Measurements from ENCODE around the gene BRAT1. TPM values are rescaled to one million over a fixed set of nuclear protein-coding genes. Genes with fewer than 3 reads are reported as not detected.
A peak's percentile ranks its signal among the peaks of the same experiment; 100 is the strongest.

The BRAT1 gene
- total RNA-seq, 1 experiment from 2014 or later: 50.0 TPM

DNA sequence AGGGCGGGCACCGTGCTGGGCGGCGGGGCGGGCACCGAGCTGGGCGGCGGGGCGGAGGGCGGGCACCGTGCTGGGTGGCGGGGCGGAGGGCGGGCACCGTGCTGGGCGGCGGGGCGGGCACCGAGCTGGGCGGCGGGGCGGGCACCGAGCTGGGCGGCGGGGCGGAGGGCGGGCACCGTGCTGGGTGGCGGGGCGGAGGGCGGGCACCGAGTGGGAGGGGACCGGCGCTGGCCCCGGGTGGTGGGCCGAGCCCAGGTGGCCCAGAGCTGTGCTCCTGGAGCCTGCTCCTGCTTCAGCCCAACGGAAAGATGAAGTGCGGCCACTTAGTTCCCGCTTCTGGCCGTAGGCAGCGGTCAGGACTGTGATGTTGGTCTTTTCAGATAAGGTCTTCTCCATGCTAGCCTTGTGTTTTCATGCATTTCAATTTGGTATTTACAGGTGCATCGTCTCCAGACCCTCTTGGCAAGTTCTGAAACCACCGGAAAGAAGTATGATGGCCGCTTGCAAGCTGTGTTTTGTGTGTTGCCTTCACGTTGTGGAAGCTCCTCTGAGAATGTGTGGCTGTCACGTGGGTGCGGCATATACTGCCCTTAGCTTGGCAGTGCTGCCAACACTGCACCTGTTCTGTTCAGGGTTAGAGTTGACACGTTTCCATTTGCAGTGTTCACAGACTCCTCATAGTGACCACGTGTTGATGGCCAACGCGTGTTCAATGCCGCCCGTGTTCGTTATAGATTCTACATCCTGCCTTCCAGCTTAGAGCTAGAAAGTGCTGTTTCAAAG is 28.7 kb upstream of the BRAT1 start (continued):
- TF ChIP-seq, protein P1, sequence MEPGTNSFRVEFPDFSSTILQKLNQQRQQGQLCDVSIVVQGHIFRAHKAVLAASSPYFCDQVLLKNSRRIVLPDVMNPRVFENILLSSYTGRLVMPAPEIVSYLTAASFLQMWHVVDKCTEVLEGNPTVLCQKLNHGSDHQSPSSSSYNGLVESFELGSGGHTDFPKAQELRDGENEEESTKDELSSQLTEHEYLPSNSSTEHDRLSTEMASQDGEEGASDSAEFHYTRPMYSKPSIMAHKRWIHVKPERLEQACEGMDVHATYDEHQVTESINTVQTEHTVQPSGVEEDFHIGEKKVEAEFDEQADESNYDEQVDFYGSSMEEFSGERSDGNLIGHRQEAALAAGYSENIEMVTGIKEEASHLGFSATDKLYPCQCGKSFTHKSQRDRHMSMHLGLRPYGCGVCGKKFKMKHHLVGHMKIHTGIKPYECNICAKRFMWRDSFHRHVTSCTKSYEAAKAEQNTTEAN (CRISPR knock-in tag; IDR thresholded peaks at IDR 0.05): no peak
- TF ChIP-seq NFATC4 (CRISPR knock-in tag; IDR thresholded peaks at IDR 0.05) (no peak), RELA (CRISPR knock-in tag; IDR thresholded peaks at IDR 0.05; ENCODE audit: borderline replicate concordance) (no peak), ETV6 (CRISPR knock-in tag; IDR thresholded peaks at IDR 0.05) (no peak), TP53 (CRISPR knock-in tag; IDR thresholded peaks at IDR 0.05) (no peak), CBFB (CRISPR knock-in tag; IDR thresholded peaks at IDR 0.05; ENCODE audit: low read depth) (no peak), ZNF219 (CRISPR knock-in tag; IDR thresholded peaks at IDR 0.05; ENCODE audit: borderline replicate concordance) (no peak), MXD4 (CRISPR knock-in tag; IDR thresholded peaks at IDR 0.05; ENCODE audit: borderline replicate concordance) (no peak), NR3C1 (CRISPR knock-in tag; conservative IDR thresholded peaks at IDR 0.05; ENCODE audit: low read depth) (no peak)
- TF ChIP-seq, protein P2, sequence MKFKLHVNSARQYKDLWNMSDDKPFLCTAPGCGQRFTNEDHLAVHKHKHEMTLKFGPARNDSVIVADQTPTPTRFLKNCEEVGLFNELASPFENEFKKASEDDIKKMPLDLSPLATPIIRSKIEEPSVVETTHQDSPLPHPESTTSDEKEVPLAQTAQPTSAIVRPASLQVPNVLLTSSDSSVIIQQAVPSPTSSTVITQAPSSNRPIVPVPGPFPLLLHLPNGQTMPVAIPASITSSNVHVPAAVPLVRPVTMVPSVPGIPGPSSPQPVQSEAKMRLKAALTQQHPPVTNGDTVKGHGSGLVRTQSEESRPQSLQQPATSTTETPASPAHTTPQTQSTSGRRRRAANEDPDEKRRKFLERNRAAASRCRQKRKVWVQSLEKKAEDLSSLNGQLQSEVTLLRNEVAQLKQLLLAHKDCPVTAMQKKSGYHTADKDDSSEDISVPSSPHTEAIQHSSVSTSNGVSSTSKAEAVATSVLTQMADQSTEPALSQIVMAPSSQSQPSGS (CRISPR knock-in tag; IDR thresholded peaks at IDR 0.05; ENCODE audit: borderline replicate concordance, low read depth): no peak
- TF ChIP-seq, protein P3, sequence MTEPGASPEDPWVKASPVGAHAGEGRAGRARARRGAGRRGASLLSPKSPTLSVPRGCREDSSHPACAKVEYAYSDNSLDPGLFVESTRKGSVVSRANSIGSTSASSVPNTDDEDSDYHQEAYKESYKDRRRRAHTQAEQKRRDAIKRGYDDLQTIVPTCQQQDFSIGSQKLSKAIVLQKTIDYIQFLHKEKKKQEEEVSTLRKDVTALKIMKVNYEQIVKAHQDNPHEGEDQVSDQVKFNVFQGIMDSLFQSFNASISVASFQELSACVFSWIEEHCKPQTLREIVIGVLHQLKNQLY (CRISPR knock-in tag; IDR thresholded peaks at IDR 0.05): no peak
- TF ChIP-seq, protein P4, sequence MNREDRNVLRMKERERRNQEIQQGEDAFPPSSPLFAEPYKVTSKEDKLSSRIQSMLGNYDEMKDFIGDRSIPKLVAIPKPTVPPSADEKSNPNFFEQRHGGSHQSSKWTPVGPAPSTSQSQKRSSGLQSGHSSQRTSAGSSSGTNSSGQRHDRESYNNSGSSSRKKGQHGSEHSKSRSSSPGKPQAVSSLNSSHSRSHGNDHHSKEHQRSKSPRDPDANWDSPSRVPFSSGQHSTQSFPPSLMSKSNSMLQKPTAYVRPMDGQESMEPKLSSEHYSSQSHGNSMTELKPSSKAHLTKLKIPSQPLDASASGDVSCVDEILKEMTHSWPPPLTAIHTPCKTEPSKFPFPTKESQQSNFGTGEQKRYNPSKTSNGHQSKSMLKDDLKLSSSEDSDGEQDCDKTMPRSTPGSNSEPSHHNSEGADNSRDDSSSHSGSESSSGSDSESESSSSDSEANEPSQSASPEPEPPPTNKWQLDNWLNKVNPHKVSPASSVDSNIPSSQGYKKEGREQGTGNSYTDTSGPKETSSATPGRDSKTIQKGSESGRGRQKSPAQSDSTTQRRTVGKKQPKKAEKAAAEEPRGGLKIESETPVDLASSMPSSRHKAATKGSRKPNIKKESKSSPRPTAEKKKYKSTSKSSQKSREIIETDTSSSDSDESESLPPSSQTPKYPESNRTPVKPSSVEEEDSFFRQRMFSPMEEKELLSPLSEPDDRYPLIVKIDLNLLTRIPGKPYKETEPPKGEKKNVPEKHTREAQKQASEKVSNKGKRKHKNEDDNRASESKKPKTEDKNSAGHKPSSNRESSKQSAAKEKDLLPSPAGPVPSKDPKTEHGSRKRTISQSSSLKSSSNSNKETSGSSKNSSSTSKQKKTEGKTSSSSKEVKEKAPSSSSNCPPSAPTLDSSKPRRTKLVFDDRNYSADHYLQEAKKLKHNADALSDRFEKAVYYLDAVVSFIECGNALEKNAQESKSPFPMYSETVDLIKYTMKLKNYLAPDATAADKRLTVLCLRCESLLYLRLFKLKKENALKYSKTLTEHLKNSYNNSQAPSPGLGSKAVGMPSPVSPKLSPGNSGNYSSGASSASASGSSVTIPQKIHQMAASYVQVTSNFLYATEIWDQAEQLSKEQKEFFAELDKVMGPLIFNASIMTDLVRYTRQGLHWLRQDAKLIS (CRISPR knock-in tag; IDR thresholded peaks at IDR 0.05; ENCODE audit: borderline replicate concordance): no peak

DNA sequence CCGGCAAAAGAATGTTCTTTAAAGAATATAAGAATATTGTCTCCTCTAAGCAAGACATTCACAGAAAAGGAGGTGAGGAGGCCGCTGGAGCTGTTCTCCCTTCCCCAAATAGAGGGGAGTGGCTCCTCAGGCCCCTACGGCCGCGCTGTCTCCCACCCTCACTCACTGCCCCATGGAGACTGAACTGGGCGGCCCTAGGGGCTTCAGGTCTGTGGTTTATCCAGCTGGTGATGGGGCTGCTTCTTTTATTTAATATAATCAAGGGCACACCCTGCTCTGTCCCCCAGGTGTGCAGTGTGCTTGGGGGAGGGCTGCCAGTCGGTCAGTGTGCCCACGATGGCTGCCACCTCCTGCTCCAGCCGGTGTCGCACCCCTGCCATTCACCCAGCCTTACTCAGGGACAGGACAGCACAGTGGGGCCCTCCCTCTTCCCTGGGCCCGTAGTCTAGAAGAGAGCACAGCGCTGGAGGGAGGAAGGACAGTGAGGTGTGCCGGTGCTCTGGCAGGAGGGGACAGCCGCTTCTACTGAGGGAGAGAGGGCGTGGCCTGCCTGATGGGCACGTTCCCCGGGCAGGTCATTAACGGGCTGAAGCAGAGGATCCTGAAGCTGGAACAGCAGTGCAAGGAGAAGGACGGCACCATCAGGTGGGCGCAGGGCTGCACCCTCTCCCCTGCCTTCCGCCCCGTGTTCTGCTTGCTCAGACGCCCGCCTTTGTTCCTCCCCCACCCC is 26.8 kb upstream of the BRAT1 start:
- Mint-ChIP-seq H3K4me3 (no peak overlapping the region), H3K36me3 (0 out of 2 replicates have a peak, but pooled peaks cover 3% of the 10 kb centered on the region), H3K9me3 (no peaks in the 10 kb centered on the region), H3K27me3 (ENCODE audit: low read depth) (no peaks in the 10 kb centered on the region), H3K27ac (no peak overlapping the region), H3K4me1 (peaks cover 16% of the 10 kb centered on the region)
- ChIA-PET POLR2A (interaction anchor here (0.6 kb wide), 1 partner anchor 131 kb away, joined by 3 read pairs; no protein-coding TSS in a partner anchor), CTCF (interaction anchor here (0.6 to 2.2 kb wide), 4 partner anchors 27 to 114 kb away, joined by 3 to 7 read pairs (median 3); no protein-coding TSS in a partner anchor)
- ATAC-seq: peak; percentile 46
- no peak for TF ChIP-seq ESRRA (CRISPR knock-in tag; IDR thresholded peaks at IDR 0.05; ENCODE audit: borderline replicate concordance)
- peak; percentile 69; the same call in 1 of the 2 replicates for TF ChIP-seq ZNF121 (CRISPR knock-in tag; IDR thresholded peaks at IDR 0.05)
- peak; percentile 14; the same call in 1 of the 2 replicates for TF ChIP-seq ZNF263 (CRISPR knock-in tag; IDR thresholded peaks at IDR 0.05; ENCODE audit: low read depth)
- no peak for DNase-seq (ENCODE audit: low spot score)

Measured in WTC11 (cell line).